ENCODE results near the gene TCF4. TPM values are rescaled to one million over a fixed set of nuclear protein-coding genes. Genes with fewer than 3 reads are reported as not detected.
A peak's percentile ranks its signal among the peaks of the same experiment; 100 is the strongest.

The TCF4 gene
- total and polyA plus RNA-seq, 2 experiments from 2014 or later = 77.7 to 89.2 TPM

DNA sequence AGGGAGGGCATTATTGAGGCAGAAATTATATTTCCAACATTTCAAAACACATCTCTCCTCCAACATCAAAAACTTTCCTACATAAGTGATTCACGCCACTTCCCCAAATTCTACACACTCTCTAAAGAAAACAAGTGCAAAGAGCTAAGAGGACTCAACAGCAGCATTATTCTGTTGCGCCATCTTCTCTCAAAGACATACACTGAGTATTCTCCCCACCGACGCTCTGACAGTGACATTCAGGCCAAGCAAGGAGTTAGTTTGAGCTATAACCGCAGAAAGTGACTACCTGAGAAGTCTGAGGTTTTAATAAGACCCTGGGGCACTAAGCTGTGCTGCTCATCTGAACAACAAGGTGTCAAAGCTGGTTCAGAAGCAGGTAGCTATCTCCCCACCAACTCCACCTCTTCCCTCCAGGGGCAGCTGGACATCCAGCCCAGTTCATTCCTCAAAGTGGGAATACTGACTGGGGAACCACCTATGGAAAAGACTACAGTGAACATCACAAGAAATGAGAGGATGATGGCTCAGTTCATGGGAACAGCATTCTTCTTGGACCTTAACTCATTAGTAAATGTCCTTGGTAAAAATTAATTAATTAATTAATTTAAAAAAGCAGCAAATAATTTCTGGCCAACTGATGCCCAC lies 319.2 kb downstream of the TCF4 start:
- no peak overlapping the region for H3K4me2 ChIP-seq
- peaks cover 3% of the 10 kb centered on the region for H3K27me3 Mint-ChIP-seq (ENCODE audit: insufficient read depth, low read depth, poor library complexity)
- no peak for ATAC-seq
- no peak overlapping the region for H3K27ac ChIP-seq (ENCODE audit: low read depth)
- H3K4me1 Mint-ChIP-seq = peaks cover 40% of the 10 kb centered on the region
- no peak overlapping the region for H2AFZ ChIP-seq
- no peak overlapping the region for H3K4me3 Mint-ChIP-seq
- no peaks in the 10 kb centered on the region for H3F3A ChIP-seq (replicated peaks; ENCODE audit: low read depth)
- TF ChIP-seq POLR2AphosphoS5 (IDR thresholded peaks at IDR 0.05; ENCODE audit: low read depth) = no peak
- TF ChIP-seq NANOG (IDR thresholded peaks at IDR 0.05; ENCODE audit: borderline replicate concordance) = no peak
- no peak for TF ChIP-seq EZH2 (IDR thresholded peaks at IDR 0.05; ENCODE audit: low read depth, unreplicated experiment)
- no peak for TF ChIP-seq ZNF331 (CRISPR knock-in tag; IDR thresholded peaks at IDR 0.05; ENCODE audit: low read depth)
- no peak for TF ChIP-seq EZH2phosphoT487 (IDR thresholded peaks at IDR 0.05; ENCODE audit: unreplicated experiment)
- TF ChIP-seq, protein P1, sequence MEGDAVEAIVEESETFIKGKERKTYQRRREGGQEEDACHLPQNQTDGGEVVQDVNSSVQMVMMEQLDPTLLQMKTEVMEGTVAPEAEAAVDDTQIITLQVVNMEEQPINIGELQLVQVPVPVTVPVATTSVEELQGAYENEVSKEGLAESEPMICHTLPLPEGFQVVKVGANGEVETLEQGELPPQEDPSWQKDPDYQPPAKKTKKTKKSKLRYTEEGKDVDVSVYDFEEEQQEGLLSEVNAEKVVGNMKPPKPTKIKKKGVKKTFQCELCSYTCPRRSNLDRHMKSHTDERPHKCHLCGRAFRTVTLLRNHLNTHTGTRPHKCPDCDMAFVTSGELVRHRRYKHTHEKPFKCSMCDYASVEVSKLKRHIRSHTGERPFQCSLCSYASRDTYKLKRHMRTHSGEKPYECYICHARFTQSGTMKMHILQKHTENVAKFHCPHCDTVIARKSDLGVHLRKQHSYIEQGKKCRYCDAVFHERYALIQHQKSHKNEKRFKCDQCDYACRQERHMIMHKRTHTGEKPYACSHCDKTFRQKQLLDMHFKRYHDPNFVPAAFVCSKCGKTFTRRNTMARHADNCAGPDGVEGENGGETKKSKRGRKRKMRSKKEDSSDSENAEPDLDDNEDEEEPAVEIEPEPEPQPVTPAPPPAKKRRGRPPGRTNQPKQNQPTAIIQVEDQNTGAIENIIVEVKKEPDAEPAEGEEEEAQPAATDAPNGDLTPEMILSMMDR (conservative IDR thresholded peaks at IDR 0.05; ENCODE audit: low read depth in 2 of 2) = no peak
- TF ChIP-seq ZNF114 (CRISPR knock-in tag; IDR thresholded peaks at IDR 0.05) = no peak
- TF ChIP-seq ZNF462 (CRISPR knock-in tag; IDR thresholded peaks at IDR 0.05) = no peak
- no peak for TF ChIP-seq JUNB (IDR thresholded peaks at IDR 0.05; ENCODE audit: unreplicated experiment)
- no peak for TF ChIP-seq CREB1 (CRISPR knock-in tag; IDR thresholded peaks at IDR 0.05; ENCODE audit: low read depth)
- TF ChIP-seq, protein P2, sequence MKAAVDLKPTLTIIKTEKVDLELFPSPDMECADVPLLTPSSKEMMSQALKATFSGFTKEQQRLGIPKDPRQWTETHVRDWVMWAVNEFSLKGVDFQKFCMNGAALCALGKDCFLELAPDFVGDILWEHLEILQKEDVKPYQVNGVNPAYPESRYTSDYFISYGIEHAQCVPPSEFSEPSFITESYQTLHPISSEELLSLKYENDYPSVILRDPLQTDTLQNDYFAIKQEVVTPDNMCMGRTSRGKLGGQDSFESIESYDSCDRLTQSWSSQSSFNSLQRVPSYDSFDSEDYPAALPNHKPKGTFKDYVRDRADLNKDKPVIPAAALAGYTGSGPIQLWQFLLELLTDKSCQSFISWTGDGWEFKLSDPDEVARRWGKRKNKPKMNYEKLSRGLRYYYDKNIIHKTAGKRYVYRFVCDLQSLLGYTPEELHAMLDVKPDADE (IDR thresholded peaks at IDR 0.05) = no peak
- no peak for TF ChIP-seq STAT1 (IDR thresholded peaks at IDR 0.05; ENCODE audit: unreplicated experiment)
- TF ChIP-seq REST (IDR thresholded peaks at IDR 0.05; ENCODE audit: unreplicated experiment) = no peak
- H3K4me3 ChIP-seq = no peak overlapping the region
- H3K27ac Mint-ChIP-seq = peak overlapping the region; percentile 59
- H3K9me2 ChIP-seq (ENCODE audit: insufficient read depth) = peaks cover 12% of the 10 kb centered on the region
- DNase-seq (ENCODE audit: low spot score) = no peak
- peaks cover 3% of the 10 kb centered on the region; the same call in 1 of the 2 replicates for H3K36me3 ChIP-seq (ENCODE audit: insufficient read depth)
- no peaks in the 10 kb centered on the region for H4K20me1 ChIP-seq (replicated peaks; ENCODE audit: insufficient read depth)
- no peaks in the 10 kb centered on the region for H3K9me3 Mint-ChIP-seq
- H3K79me2 ChIP-seq (replicated peaks; ENCODE audit: insufficient read depth) = no peaks in the 10 kb centered on the region
- peaks cover 14% of the 10 kb centered on the region for H3K4me1 ChIP-seq (ENCODE audit: insufficient read depth)
- peaks cover 54% of the 10 kb centered on the region for H3K36me3 Mint-ChIP-seq (ENCODE audit: low read depth)
- no peaks in the 10 kb centered on the region for H3K27me3 ChIP-seq (ENCODE audit: insufficient read depth)

Data from GM23338 (cell line).